Gastrocnemius medialis (tissue), 4 donors: ENCODE data around the gene OSTM1.

Experiments used
- POLR2A ChIP-seq, 2 donors: fragments of 450-650 bp; IDR thresholded peaks; one replicate each; pipeline ENCODE4 v1.6.1; 2017; ENCODE audit warnings: antibody characterized with exemption in 2 of 2, mild to moderate bottlenecking in 2 of 2, moderate library complexity in 2 of 2
- TF ChIP-seq, protein P1 (sequence below), 5 experiments: fragments of 450-650 bp in 3 of 5; fragments of 200-600 bp in 2 of 5; sonication (generic) in 2 of 5; IDR thresholded peaks in 4 of 5; conservative IDR thresholded peaks in 1 of 5; 1 replicate in 4 of 5; 2 replicates in 1 of 5; pipeline ENCODE4 v1.5.1; 2016 to 2019; ENCODE audit warnings: antibody characterized with exemption in 5 of 5, mild to moderate bottlenecking in 3 of 5, moderate library complexity in 3 of 5

DNA sequence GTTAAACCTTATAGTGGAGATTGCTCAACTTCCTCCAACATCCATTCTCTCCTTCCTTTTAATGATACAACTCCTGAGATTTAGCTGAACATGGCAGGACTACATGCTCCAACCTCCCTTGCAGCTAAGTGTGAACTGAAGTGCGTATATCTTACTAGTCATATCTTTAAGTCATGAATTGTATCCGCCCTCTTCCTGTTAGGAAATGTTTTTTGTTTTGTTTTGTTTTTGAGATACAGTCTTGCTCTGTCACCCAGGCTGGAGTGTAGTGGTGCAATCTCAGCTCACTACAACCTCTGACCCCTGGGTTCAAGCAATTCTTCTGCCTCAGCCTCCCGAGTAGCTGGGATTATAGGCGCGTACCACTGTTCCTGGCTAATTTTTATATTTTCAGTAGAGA lies 8.8 kb upstream of the OSTM1 start:
- TF ChIP-seq, protein P1, sequence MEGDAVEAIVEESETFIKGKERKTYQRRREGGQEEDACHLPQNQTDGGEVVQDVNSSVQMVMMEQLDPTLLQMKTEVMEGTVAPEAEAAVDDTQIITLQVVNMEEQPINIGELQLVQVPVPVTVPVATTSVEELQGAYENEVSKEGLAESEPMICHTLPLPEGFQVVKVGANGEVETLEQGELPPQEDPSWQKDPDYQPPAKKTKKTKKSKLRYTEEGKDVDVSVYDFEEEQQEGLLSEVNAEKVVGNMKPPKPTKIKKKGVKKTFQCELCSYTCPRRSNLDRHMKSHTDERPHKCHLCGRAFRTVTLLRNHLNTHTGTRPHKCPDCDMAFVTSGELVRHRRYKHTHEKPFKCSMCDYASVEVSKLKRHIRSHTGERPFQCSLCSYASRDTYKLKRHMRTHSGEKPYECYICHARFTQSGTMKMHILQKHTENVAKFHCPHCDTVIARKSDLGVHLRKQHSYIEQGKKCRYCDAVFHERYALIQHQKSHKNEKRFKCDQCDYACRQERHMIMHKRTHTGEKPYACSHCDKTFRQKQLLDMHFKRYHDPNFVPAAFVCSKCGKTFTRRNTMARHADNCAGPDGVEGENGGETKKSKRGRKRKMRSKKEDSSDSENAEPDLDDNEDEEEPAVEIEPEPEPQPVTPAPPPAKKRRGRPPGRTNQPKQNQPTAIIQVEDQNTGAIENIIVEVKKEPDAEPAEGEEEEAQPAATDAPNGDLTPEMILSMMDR (IDR thresholded peaks at IDR 0.05 in 4 of 5, conservative IDR thresholded peaks at IDR 0.05 in 1 of 5): no peak
- TF ChIP-seq POLR2A (IDR thresholded peaks at IDR 0.05): no peak
